DMS153 treated with DMSO at 0.1 percent for 48 hours (cell line): Measurements from ENCODE around the gene TNFRSF25.
A peak's percentile ranks its signal among the peaks of the same experiment; 100 is the strongest.
"Not testable (repeated sequence)": the region's sequence is repeated elsewhere in the genome, so short reads cannot be mapped to it uniquely, and the experiment has no call there.

Experiments used
- DNase-seq: peaks from one replicate; lab custom pipeline; 2025; ENCODE audit not compliant: unreplicated experiment; lab: John Stamatoyannopoulos, UW

Gene TNFRSF25

DNA sequence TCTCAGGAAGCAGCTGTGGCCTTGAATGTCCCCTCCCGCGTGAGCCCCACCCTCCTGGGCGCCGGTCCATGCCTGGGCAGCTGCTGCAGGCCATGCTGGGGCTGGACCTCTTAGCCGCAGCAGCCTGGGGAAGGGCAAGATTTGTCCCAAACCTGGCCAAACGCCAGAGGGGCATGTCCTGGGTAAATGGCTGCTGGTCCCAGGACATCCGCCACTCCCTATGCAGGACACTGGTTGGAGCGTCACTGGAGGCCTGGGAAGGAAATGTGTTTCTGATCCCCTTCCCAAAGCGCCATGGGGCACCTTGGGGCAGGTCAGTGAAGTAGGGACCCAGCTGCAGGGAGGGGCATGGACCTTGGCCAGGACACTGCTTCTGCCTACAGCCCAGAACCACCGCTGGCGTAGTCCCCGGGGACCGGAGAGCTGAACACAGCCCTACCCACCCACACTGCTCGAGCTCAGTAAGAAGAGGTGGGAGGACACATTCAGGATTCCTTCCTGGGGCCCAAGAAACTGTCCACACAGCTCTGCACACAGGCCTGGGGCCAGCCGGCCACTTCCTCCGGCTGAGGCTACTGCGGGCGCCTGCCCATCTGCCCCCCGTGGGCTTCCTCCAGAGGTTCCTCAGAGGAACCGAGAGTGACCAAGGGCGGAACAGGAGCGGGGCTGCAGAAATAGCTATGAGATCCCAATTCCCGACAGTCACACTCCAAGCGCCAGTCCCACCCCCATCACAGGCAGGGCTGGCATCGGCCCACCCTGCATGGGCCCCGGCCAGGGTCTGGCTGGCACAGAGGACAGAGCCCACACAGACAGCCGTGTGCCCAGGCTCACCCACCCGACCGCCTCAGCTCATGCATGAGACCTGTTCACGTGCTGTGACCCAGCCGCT lies 36.3 kb upstream of the TNFRSF25 start:
- no peak for DNase-seq

DNA sequence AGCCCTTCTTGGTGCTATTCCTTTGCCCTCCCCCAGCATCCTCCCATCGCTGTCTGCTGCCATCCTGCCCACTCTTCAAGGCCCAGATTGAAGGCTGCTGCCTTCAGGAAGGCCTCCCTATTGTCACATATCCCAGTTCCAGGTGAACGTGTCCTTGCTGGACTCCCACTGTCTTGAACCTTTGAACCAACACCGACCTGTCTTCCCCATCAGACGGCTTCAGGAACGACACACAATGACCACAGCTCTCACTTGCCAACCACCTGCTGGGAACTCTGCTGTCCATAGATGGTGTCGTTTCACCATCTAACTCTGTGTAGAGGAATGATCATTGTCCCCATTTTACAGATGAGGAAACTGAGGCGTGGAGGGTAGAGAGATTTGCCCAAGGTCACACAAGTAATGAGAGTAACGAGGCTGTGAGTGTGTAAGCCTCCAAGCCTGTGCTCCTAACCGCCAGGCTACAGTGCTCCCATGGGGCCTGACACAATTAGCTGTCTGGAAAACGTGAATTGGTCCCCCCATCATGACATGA lies 35.4 kb upstream of the TNFRSF25 start:
- DNase-seq = no peak

DNA sequence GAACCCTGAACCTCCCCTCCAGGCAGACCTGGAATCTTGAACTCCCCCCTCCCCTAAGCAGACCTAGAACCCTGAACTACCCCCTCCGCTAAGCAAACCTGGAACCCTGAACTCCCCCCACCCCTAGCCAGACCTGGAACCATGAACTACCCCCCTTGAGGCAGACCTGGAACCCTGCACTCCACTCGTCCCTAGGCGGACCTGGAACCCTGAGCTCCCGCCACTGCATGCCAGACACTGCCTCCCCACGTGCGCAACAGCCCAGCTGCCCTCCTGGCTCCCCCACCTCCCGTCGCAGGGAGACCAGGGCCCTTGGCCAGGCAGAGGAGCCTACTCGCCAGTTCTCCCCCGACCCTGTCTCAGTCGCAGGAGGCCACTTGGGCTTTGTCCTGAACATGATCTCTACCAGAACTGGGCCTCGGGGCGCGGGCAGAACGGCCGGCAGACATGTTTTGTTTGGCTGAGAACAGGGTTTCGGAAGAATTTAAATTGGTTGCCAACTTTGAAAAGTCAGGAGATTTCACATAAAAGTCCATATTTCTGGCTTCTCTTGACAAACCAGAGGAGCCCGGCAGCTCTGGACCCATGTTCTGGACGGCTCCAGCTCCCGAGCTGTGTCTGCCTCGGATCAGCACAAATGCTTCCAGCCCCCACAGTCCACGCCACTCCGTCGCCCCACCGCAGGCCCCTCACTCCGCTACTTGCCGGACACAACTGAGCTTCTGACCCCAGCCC lies 34.7 kb upstream of the TNFRSF25 start:
- DNase-seq = no peak

DNA sequence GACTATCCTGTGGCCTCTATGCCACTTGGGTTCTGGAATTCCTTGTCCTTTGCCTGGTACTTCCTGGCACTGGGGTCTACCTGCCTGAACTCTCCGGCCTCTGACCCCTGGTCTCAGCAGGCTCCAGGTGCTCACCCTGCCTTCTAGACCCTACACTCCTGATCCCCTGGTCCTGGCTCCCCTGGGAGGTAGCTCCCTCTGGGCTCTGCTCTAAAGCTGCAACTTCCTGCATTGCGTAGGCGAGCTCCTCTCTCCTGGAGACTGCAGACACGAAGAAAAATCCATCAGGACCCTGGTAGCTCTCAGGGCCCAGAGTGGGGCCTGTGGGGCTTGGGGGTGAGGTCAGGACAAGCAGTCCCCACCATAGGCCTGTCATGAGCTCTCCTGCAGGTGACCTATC lies 33.3 kb upstream of the TNFRSF25 start:
- no peak for DNase-seq

DNA sequence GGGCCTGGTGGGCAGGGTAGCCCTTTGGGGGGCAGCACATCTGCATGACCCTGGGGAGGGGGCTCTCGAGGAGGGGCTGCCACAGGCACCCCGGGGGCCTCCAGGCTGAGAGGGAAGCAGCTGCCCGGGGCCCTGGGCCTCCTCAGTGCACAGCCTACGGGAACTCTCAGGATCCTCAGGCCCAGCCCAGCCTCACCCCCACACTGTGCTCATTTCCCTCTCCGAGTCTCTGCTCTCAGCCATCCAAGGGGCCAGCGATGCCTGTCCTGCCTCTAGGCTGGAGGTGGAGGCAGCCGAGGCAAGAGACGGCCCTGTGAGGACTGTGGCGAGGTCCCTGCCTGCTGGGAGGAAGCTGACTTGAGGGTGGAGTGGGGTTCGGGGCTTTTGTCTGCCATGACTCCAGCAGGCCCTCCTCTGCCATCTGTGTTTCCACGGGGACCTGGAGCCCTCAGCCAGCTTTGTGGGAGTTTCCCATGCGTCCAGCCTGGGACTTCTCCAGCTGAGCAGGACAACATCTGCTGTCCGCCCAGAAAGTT lies 32.7 kb upstream of the TNFRSF25 start:
- no peak for DNase-seq

DNA sequence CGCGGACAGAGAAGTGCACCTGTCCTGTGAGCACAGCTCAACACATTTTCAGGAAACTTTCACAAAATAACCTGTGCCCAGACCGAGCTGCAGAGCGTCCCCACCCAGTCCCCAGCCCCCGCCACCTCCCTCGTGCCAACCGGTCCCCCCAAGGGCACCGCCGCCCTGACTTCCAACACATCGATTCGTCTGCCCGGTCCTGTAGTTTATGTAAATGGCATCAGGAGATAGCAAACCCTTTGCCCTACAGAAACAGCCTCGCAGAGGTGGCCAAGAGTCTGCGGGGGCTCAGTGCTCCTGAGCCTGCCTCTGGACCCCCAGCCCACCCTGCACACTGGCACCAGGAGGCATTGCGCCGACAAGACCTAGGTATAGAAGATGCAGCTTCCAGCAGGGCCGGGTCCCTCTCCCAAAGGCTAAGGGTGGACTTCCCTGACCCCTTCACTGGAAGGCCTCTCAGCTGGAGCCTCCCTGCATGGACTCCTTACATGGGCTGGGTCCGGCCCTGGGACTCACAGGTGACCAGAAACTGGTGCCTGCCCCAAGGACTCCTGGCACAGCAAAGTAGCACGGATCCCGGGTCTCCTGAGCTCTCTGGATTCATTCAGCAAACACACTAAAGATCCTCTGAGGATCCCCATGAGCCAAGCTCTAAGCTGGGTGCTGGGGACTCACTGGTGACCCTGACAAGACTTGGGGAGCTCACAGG lies 32.0 kb upstream of the TNFRSF25 start:
- no peak for DNase-seq

DNA sequence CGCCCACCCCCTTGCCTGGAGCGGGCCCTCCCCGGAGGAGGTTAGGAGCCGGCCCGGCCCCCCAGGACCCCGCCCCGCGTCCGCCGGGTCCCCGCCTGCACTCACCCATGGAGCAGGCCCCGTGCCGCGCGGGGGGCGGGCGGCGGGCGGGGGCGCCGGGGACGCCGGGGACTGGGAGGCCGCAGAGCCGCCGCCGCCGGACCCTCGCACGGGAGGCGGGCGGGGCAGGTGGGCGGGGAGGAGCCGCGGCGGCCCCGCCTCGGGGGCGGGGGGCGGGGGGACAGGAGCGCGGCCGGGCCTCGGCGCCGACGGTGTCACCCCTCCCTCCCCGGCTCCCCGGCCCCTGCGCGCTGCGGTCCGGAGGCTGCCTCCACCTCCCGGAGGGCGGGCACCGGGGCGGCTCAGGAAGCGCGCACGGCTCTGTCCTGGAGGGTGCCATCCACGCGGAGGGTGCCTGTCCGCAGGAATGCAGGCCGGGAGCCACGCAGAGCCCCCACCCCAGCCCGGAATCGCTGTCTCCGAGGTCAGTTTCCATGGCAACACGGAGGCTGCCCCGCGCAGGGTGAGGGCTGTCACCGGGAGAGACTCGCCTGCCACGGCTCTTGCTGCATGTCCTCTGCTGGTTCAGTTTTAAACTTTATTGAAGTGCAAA lies 31.4 kb upstream of the TNFRSF25 start:
- no peak for DNase-seq

DNA sequence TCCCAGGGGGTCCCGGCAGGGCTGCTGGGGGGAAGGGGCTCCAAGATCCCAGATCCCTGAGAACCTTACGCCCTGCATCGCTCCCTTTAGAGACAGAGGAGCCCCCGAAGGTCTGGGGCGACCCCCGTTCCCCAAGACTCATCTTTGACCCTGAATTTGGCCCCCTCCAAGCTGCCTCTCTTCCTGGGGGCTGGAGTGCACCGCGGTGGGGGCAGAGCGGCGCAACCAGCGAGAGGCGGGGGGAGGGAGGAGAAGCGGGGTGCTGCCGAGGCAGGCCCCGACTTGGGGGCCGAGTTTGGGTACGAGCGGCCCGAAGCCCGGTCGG lies 30.9 kb upstream of the TNFRSF25 start:
- no peak for DNase-seq

DNA sequence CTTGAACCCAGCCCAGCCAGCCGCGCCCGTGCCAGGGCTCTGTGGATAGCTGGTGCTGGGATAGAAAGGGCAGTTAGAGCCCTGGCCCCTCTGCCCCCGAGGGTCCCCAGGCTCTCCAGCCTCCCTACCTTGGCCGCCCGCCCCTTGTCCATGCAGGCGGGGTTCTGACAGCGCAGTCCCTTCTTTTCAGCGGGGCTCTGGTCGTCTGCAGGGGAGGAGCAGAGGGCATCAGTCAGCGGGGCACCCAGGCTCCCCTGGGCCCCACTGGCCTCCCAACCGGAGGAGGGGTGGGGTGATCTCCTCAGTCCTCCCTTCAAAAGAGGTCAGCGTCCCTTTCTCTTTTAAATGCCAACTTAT lies 30.4 kb upstream of the TNFRSF25 start:
- DNase-seq = no peak

DNA sequence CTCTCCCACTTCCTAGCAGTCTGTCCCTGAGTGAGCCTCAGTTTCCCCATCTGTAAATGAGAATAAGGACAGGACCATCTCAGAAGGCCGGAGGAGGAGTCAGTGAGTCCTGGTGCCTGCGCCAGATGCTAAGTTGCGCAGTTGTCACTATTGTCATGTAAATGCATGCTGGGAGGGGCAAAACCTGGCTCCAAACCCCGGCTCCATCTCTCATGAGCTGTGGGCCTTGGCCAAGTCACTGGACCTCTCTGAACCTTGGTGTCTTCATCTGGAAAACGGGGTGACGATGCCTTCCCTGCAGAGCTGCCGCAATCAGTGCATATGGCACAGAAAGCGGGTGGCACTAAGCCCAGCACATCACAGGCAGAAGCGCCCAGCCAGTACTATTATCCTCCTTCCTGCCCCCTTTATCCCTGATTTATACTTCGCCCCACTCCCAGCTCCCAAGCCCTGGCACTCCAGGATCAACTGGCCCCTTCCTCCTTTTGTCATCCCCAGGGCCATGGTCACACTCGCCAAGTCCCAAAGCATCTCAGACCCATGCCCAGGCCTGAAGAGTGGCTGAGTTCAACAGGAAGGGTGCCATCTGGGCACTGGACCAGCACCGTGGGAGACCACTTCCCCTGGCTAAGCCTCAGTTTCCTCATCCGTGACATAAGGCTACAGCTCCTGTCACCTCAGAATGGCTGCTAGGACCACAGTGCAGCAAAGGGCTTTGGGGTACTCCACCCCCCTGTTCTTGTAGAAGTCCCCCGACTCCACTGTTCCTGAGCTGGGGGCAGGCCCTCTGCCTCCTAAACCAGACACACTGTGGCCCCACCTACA lies 29.8 kb upstream of the TNFRSF25 start:
- no peak for DNase-seq

DNA sequence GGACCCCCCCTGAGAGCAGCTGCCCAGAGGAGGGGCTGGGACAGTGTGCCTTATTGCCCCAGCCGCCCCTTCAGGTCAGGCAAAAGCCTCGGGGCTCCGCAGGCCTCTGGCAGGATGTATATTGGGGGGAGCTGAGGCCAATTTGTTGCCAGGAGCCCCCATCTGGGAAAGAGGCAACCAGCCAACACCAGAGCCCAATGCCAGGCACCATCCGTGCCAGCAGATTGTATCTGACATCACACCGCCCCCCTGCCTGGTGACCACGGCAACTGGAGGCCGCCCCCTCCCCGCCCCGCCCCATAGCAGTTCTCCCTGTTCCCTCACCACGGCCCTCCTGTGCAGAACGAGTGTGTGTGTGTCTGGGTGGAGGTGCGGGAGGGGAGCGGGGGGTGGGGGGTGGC lies 29.1 kb upstream of the TNFRSF25 start:
- no peak for DNase-seq

DNA sequence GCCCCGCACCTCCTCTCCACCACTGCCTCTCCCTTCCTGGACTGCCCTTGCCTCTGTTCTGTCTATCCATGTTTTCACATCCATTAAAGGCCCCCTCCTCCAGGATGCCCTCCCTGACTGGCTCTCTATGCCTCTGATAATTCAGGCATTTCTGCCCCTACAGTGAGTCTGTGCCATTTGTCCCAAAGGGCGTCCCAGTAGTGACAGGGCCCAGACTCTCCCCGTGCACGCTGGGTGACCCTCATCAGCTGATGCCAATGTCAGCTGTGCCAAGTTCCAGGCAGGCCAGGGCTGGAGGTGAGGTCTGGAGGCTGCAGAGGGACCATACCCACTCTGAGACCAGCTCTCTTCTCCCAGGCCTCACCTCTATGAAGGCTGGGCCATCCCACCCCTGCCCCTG lies 28.7 kb upstream of the TNFRSF25 start:
- DNase-seq = no peak

DNA sequence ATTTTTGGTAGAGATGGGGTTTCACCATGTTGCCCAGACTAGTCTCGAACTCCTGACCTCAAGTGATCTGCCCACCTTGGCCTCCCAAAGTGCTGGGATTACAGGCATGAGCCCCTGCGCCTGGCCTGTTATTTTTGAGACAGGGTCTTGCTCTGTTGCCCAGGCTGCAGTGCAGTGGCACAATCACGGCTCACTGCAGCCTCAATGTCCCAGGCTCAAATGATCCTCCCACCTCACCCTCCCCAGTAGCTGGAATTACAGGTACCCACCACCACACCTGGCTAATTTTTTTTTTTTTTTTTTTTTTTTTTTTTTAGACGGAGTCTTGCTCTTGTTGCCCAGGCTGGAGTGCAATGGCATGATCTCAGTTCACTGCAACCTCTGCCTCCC lies 27.9 kb upstream of the TNFRSF25 start:
- DNase-seq = not testable (repeated sequence)

DNA sequence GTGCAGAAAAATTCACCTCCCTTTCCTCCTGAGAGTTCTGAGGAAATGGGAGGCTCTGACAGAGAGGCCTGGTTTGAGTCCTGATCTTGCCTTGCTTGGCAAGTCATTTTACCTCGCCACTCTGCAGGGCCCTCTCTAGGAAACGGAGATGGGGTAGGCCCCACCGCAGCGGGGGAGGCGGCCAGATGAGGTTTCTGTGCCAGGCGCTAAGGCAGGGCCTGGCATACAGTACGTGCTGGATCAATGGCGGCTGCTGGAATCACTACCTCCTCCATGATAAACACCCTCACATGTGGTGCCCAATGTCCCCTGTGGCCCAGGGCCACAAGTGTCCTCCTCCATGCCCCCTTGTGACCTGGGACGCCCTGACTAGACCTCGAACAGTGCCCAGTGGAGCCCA lies 26.0 kb upstream of the TNFRSF25 start:
- no peak for DNase-seq

DNA sequence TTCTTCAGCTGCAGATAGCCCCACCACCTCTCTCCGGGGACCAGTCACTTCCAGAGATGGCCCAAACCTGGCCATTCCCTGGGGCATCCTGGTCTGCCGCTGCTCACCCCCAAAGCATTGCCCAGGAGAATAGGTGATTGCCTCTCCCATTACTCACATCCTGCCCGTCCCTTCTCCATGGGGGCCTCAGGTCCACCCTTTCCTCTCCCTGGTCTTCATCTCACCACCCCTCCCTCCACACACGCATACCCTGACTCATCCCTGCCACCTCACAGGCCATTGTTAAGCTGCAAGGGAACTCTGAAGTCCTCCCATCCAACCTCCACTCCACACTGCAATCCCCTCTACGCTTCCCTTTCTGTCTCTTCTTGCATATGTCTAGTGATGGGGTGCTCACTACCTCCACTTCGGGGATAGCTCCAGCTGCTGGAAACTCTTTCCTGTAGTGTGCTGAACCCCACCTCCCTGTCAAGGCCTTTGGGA lies 25.5 kb upstream of the TNFRSF25 start, which contains the start of gene PLEKHG5:
Gene PLEKHG5, minus strand, starts transcription at position 188 of the 483 bp plus-strand sequence. CDS start 14,096 bp downstream, outside the sequence.
- DNase-seq = no peak

DNA sequence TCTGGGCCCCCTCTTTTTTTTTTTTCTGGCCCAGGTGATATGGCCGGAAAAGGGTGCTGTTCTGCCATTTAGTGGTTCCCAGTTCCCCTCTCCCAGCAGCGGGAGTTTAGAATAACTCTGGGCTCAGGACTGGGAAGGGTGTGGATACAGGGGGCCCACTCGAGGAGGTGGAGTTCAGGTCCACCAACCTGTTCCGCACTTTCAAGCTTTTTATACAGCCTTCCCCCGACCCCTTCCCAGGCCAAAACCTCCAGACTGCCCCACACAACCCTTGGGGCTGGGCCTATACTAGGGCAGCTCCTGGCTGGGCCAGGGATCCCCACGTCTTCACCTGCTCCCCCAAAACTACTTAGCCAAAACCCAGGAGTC lies 25.1 kb upstream of the TNFRSF25 start:
- no peak for DNase-seq

DNA sequence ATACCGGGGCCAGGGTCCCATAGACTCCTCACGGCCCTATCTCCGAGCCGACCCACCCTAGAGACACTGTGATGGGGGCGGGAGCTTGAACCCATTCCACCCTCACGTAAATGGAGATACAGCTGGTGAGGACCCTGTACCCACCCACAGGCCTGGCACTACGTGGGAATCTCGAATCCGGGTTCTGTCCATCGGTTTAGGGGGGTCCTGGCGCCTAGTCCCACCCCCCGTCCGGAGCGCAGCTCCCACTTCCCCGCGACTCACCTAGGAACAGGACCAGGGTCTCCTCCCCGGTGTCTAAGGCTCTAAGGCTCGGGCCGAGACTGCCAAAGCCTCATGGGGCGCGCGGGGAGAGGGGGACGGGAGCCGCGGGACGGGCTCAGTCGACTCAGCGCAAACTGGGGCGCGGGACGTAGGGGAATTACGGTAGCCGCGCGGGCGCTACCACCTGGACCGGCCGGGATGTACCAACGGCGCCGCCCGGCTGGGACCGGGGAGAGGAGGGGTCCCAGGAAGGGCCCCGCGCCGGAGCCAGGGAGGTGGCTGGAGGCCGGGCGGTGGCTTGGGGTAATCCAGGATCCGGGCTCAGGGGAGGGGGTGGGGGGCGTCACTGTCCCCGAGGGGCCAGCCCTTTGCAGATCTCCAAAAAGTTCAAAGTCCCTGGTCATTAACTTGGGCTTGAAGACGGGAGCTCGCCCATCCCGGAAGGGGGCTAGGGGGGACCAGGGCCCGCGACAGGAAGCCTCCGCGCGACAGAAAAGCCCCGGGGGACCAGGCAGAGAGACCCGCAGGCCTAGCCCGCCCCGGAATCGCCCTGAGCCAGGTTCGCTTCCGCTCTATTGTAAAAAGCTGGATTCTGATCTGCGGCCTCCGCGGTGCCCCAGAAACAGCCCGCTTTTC lies 24.5 kb upstream of the TNFRSF25 start:
- DNase-seq = peak; percentile 20

DNA sequence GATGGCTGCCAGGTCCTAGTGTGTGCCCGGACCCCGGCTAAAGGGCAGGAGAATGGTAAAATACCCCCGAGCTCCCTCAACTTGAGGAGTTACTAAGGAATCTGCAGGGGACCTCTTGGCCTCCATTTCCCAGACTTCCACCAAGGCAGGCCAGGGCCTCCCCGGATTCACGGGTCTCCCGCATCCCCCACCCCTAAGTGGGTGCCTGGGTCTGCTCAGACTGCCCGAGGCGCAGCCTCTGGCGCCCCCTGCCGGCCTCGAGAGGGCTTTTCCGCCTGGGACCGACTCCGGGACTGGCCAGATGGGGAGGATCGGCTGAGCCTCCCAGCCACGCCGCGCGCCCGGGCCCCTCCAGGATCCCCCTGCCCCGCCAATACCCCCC lies 23.8 kb upstream of the TNFRSF25 start:
- DNase-seq = peak; percentile 56

DNA sequence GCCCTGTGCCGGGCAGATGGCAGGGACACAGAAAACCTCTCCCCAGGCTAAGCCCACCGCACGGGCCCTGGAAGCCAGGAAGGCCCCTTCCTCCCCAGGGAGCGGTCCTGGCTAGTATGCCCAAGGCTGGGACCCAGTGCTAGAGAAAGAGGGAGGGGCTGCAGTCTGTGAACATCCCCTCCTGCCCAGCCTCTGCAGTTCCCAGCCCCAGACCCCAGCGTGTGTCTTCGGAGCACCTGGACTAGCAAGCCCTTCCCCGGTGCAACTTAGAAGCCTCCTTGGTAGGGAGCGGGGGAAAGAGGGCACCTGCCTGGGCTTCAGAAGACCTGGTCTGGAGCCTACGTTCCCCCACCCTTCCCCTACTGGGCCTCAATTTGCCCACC lies 23.4 kb upstream of the TNFRSF25 start:
- DNase-seq = no peak
